Measurements from ENCODE around the gene TBCD. TPM values are rescaled to one million over a fixed set of nuclear protein-coding genes. Genes with fewer than 3 reads are reported as not detected.

Gene TBCD
- total and polyA plus RNA-seq, 5 donors from 2014 or later, result 39.2 to 146 (median 86.4) TPM

DNA sequence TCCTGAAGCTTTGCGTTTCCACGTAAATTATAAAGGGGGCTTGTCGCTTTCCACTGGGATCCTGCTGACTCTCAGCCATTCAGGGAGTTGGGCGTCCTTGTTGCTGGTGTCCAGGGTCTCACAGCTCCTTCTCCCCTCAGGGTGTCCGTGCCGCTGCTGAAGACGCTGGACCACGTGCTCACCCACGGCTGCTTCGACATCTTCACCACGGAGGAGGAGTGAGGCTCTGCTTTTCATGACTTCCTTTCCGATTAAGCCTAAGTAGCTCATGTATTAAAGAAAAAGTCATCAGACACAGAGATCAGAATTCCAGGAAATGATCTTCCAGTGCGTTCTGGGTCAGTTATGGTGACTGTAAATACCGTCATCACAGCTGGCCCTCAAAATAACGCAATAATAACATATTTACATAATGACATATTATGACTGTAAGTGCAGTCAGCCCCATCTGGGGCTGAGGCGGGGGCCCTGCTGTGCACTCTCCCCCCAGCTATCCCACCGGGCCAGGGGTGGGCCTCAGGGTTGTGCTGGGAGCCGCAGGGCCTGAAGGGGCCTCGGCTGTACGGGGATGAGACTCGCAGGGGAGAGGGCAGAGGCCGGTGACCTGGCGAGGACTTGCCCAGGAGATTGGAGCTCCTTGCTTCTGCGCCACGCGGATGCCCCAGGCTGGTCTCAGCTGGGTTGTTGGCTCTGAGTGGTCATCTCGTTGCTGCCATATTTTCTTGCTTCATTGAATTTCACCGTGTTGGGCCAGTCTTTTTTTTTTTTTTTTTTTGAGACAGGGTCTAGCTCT is 180.8 kb downstream of the TBCD start:
- peaks cover 47% of the 10 kb centered on the region for H3K36me3 Mint-ChIP-seq
- H3K27me3 Mint-ChIP-seq, result no peaks in the 10 kb centered on the region
- DNase-seq, result no peak

DNA sequence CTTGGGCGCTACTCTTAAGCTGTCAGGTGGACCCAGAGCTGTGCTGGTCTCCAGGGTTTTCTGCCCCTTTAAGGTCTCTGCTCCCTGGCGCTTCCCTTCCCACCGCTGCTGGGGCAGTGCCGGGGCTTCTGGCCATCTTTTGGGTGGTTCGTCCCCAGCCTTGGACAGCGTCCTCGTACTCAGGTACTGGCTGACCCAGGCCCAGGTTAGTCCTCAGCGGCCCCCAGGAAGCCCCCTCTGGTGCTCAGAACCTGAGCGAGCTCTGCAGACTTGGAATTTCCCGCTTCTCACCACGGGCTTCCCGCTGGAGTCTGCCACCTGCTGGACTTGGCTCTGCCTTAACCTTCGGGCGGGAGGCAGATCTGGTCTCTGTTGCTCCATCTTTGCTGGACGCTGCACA is 182.0 kb downstream of the TBCD start:
- Histone ChIP-seq H3K9me3 (ENCODE audit: control insufficient read depth in 2 of 2, low read length in 2 of 2) (no peaks in the 10 kb centered on the region), H3K4me1 (ENCODE audit: control insufficient read depth, insufficient read depth, low read length, poor library complexity, severe bottlenecking) (no peaks in the 10 kb centered on the region), H3K36me3 (ENCODE audit: control insufficient read depth, insufficient read depth, low read length) (peaks cover 60% of the 10 kb centered on the region), H3K27me3 (ENCODE audit: control insufficient read depth, insufficient read depth, low read length) (no peaks in the 10 kb centered on the region), H3K27ac (ENCODE audit: insufficient read depth, low read length, poor library complexity, severe bottlenecking) (no peak overlapping the region), H3K4me3 (ENCODE audit: low read depth, low read length) (no peak overlapping the region)
- H3K9me3 Mint-ChIP-seq, result no peaks in the 10 kb centered on the region
- H3K4me3 Mint-ChIP-seq, result no peak overlapping the region
- peaks cover 47% of the 10 kb centered on the region for H3K36me3 Mint-ChIP-seq
- no peak for ATAC-seq (ENCODE audit: low read depth in 2 of 2)
- no peaks in the 10 kb centered on the region for H3K27me3 Mint-ChIP-seq
- no peak for DNase-seq
- H3K4me1 Mint-ChIP-seq, result peaks cover 0 to 1% (median 0%) of the 10 kb centered on the region in 4 donors
- H3K27ac Mint-ChIP-seq, result no peak overlapping the region

More for the DNA sequence above, 180.8 kb downstream of the TBCD start:
- Histone ChIP-seq H3K4me1 (ENCODE audit: control insufficient read depth, insufficient read depth, low read length, poor library complexity, severe bottlenecking) (no peaks in the 10 kb centered on the region), H3K4me3 (ENCODE audit: low read depth, low read length) (no peak overlapping the region), H3K9me3 (ENCODE audit: control insufficient read depth in 2 of 2, low read length in 2 of 2) (no peaks in the 10 kb centered on the region), H3K27ac (ENCODE audit: insufficient read depth, low read length, poor library complexity, severe bottlenecking) (no peak overlapping the region), H3K36me3 (ENCODE audit: control insufficient read depth, insufficient read depth, low read length) (peaks cover 57% of the 10 kb centered on the region), H3K27me3 (ENCODE audit: control insufficient read depth, insufficient read depth, low read length) (no peaks in the 10 kb centered on the region)
- Mint-ChIP-seq H3K4me1 (peaks cover 0 to 1% (median 0%) of the 10 kb centered on the region in 4 donors), H3K4me3 (no peak overlapping the region), H3K9me3 (no peaks in the 10 kb centered on the region), H3K27ac (peak overlapping the region in 2 of 3 donors; percentile 46 to 48)
- ATAC-seq (ENCODE audit: low read depth in 2 of 2), result no peak

DNA sequence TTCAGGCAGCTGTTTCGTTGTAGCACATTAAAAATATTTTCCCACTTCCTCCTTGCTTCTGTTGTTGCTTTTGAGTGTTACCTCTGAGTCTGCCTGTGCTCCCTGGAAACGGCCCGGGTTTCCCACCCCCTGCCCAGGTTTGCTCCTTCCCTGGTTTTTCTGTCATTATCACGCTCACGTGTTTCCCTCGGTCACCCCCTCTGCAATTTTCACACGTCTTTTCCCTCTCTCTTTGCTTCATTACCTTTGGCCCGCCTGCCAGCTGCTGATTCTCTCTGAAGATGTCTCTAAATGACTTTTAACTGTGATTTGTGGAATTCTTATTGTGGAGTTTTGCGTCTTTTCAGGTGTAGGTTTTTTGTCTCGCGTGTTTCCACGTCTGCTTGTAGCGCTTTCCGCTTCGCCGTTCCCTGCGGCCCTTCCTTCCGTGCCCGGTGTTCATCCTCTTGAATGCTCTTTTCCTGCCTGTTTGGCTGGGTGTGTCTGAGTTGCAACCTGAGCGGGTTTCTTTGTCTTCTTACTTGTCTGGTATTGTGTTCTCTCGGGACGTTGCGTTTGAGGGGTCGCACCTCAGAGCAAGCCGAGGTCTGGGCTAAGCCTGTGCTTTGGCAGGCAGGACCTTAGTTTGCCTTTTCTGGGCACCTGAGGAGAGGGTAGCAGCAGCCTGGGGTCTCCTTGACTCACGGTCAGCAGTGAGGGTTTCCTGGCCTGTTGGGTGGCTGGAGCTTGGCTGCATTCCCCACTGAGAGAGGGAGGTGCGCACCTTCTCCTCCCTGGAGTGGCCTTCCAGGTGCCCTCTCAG is 184.3 kb downstream of the TBCD start:
- H3K4me1 Mint-ChIP-seq, result peaks cover 0 to 1% (median 0%) of the 10 kb centered on the region in 4 donors
- peak overlapping the region in 2 of 3 donors; percentile 40 to 64 for H3K27ac Mint-ChIP-seq
- H3K27me3 ChIP-seq (ENCODE audit: control insufficient read depth, insufficient read depth, low read length), result no peaks in the 10 kb centered on the region
- ATAC-seq (ENCODE audit: low read depth in 2 of 2) (no peak), DNase-seq (no peak)
- peaks cover 53% of the 10 kb centered on the region for H3K36me3 ChIP-seq (ENCODE audit: control insufficient read depth, insufficient read depth, low read length)
- H3K9me3 ChIP-seq (ENCODE audit: control insufficient read depth in 2 of 2, low read length in 2 of 2), result no peaks in the 10 kb centered on the region
- H3K4me3 Mint-ChIP-seq, result no peak overlapping the region
- no peaks in the 10 kb centered on the region for H3K4me1 ChIP-seq (ENCODE audit: control insufficient read depth, insufficient read depth, low read length, poor library complexity, severe bottlenecking)
- H3K27me3 Mint-ChIP-seq, result no peaks in the 10 kb centered on the region
- H3K9me3 Mint-ChIP-seq, result no peaks in the 10 kb centered on the region
- peaks cover 45% of the 10 kb centered on the region for H3K36me3 Mint-ChIP-seq
- no peak overlapping the region for H3K4me3 ChIP-seq (ENCODE audit: low read depth, low read length)
- no peak overlapping the region for H3K27ac ChIP-seq (ENCODE audit: insufficient read depth, low read length, poor library complexity, severe bottlenecking)

DNA sequence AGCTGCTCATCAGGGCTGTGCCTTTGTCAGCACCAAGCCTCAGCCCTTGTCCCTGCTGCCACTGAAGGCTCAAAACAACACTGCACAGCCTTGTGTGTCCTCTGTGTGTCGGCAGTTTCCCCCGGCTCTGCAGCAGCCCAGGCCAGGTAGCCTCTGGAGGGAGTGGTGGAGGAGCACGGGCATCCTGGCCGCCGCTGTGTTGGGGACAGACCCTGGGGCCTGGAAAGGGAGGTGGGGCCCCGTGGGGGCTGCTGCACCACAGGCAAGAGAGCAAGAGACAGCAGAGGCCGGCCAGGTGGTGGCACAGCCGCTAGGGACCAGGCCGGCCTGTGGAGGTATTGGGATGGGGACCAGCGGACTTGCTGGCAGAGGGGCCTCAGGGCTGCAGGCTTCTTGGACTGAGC is 184.9 kb downstream of the TBCD start:
- no peaks in the 10 kb centered on the region for H3K27me3 Mint-ChIP-seq
- peaks cover 39% of the 10 kb centered on the region for H3K36me3 Mint-ChIP-seq
- Histone ChIP-seq H3K4me1 (ENCODE audit: control insufficient read depth, insufficient read depth, low read length, poor library complexity, severe bottlenecking) (no peaks in the 10 kb centered on the region), H3K36me3 (ENCODE audit: control insufficient read depth, insufficient read depth, low read length) (peaks cover 51% of the 10 kb centered on the region), H3K27ac (ENCODE audit: insufficient read depth, low read length, poor library complexity, severe bottlenecking) (no peak overlapping the region), H3K4me3 (ENCODE audit: low read depth, low read length) (no peak overlapping the region), H3K9me3 (ENCODE audit: control insufficient read depth in 2 of 2, low read length in 2 of 2) (no peaks in the 10 kb centered on the region), H3K27me3 (ENCODE audit: control insufficient read depth, insufficient read depth, low read length) (no peaks in the 10 kb centered on the region)
- no peaks in the 10 kb centered on the region for H3K9me3 Mint-ChIP-seq
- no peak for ATAC-seq (ENCODE audit: low read depth in 2 of 2)
- no peak overlapping the region for H3K4me3 Mint-ChIP-seq
- DNase-seq, result no peak
- H3K27ac Mint-ChIP-seq, result no peak overlapping the region
- H3K4me1 Mint-ChIP-seq, result peaks cover 0 to 1% (median 0%) of the 10 kb centered on the region in 4 donors

GRCh38 chr17:82937411-82938371 is 185.8 kb downstream of the TBCD start:
- no peak for ATAC-seq (ENCODE audit: low read depth in 2 of 2)
- Histone ChIP-seq H3K4me1 (ENCODE audit: control insufficient read depth, insufficient read depth, low read length, poor library complexity, severe bottlenecking) (no peaks in the 10 kb centered on the region), H3K9me3 (ENCODE audit: control insufficient read depth in 2 of 2, low read length in 2 of 2) (no peaks in the 10 kb centered on the region), H3K27me3 (ENCODE audit: control insufficient read depth, insufficient read depth, low read length) (no peaks in the 10 kb centered on the region), H3K4me3 (ENCODE audit: low read depth, low read length) (no peak overlapping the region), H3K27ac (ENCODE audit: insufficient read depth, low read length, poor library complexity, severe bottlenecking) (no peak overlapping the region), H3K36me3 (ENCODE audit: control insufficient read depth, insufficient read depth, low read length) (peaks cover 56% of the 10 kb centered on the region)
- Mint-ChIP-seq H3K4me3 (no peak overlapping the region), H3K27ac (peak overlapping the region in 1 of 3 donors; percentile 67), H3K9me3 (peaks cover 0 to 3% (median 0%) of the 10 kb centered on the region in 7 donors), H3K27me3 (no peaks in the 10 kb centered on the region), H3K4me1 (no peaks in the 10 kb centered on the region), H3K36me3 (peaks cover 33% of the 10 kb centered on the region)
- no peak for DNase-seq

DNA sequence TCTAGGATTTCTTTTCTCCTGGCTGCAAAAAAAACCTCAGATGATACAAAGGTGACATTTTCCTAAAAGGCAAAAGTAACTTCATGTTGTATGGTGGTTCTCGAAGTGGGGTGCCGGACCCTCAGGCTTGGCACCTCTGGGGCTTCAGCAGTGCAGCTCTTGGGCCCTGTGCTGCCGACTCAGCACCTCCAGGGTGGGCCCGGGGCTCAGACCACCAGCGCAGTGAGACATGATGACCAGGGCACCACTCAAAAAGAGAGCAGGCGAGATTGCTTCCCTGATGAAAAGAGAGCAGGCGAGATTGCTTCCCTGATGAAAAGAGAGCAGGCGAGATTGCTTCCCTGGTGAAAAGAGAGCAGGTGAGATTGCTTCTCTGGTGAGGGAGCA is 186.6 kb downstream of the TBCD start:
- Histone ChIP-seq H3K4me3 (ENCODE audit: low read depth, low read length) (no peak overlapping the region), H3K9me3 (ENCODE audit: control insufficient read depth in 2 of 2, low read length in 2 of 2) (no peaks in the 10 kb centered on the region), H3K36me3 (ENCODE audit: control insufficient read depth, insufficient read depth, low read length) (peaks cover 60% of the 10 kb centered on the region), H3K27ac (ENCODE audit: insufficient read depth, low read length, poor library complexity, severe bottlenecking) (no peak overlapping the region), H3K4me1 (ENCODE audit: control insufficient read depth, insufficient read depth, low read length, poor library complexity, severe bottlenecking) (no peaks in the 10 kb centered on the region), H3K27me3 (ENCODE audit: control insufficient read depth, insufficient read depth, low read length) (no peaks in the 10 kb centered on the region)
- H3K36me3 Mint-ChIP-seq, result peaks cover 41% of the 10 kb centered on the region
- H3K27me3 Mint-ChIP-seq, result no peaks in the 10 kb centered on the region
- H3K4me1 Mint-ChIP-seq, result no peaks in the 10 kb centered on the region
- peak overlapping the region in 1 of 3 donors; percentile 67 for H3K27ac Mint-ChIP-seq
- peaks cover 0 to 9% (median 0%) of the 10 kb centered on the region in 7 donors for H3K9me3 Mint-ChIP-seq
- ATAC-seq (ENCODE audit: low read depth in 2 of 2) (no peak), DNase-seq (no peak)
- H3K4me3 Mint-ChIP-seq, result no peak overlapping the region

DNA sequence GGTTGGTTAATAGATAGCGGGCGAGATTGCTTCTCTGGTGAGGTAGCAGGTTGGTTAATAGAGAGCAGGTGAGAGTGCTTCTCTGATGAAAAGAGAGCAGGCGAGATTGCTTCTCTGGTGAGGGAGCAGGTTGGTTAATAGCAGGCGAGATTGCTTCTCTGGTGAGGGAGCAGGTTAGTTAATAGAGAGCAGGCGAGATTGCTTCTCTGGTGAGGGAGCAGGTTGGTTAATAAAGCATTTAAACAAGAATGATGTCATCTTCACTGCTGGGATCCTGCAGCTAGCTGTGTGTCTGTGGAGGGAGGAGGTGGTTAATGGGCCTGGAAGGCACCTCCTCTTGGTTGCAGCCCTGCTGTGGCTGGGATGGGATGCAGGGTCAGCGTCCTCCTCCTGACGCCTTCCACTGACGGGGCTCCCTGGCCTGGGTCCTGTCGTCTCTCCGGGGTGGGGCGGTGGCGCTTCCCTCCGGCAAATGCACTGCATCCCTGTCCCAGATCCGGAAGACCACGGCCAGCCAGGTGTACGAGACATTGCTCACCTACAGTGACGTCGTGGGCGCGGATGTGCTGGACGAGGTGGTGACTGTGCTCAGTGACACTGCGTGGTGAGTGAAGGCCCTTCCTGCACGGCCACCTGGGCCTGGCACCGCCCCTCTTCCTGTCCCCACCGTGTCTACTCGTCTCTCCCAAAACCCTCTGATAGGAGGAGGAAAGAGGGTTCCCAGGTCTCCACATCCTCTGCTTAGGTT is 187.2 kb downstream of the TBCD start:
- Histone ChIP-seq H3K4me1 (ENCODE audit: control insufficient read depth, insufficient read depth, low read length, poor library complexity, severe bottlenecking) (no peaks in the 10 kb centered on the region), H3K36me3 (ENCODE audit: control insufficient read depth, insufficient read depth, low read length) (peaks cover 62% of the 10 kb centered on the region), H3K27me3 (ENCODE audit: control insufficient read depth, insufficient read depth, low read length) (no peaks in the 10 kb centered on the region), H3K4me3 (ENCODE audit: low read depth, low read length) (no peak overlapping the region), H3K9me3 (ENCODE audit: control insufficient read depth in 2 of 2, low read length in 2 of 2) (peaks cover 2 to 6% of the 10 kb centered on the region in 2 experiments), H3K27ac (ENCODE audit: insufficient read depth, low read length, poor library complexity, severe bottlenecking) (no peak overlapping the region)
- H3K27ac Mint-ChIP-seq, result peak overlapping the region in 1 of 3 donors; percentile 67
- ATAC-seq (ENCODE audit: low read depth in 2 of 2) (no peak), DNase-seq (no peak)
- H3K27me3 Mint-ChIP-seq, result no peaks in the 10 kb centered on the region
- peaks cover 0 to 13% (median under 1%) of the 10 kb centered on the region in 7 donors for H3K9me3 Mint-ChIP-seq
- no peak overlapping the region for H3K4me3 Mint-ChIP-seq
- H3K36me3 Mint-ChIP-seq, result peaks cover 46% of the 10 kb centered on the region
- H3K4me1 Mint-ChIP-seq, result no peaks in the 10 kb centered on the region
